ENCODE results near the gene ARHGAP24. TPM values are rescaled to one million over a fixed set of nuclear protein-coding genes. Genes with fewer than 3 reads are reported as not detected.

The ARHGAP24 gene
- total and polyA plus RNA-seq, 10 of the 15 experiments (the other 5 are each of a cell fraction or from before 2014, with no cell fraction given): 0.10 to 4.2 (median 0.52) TPM

DNA sequence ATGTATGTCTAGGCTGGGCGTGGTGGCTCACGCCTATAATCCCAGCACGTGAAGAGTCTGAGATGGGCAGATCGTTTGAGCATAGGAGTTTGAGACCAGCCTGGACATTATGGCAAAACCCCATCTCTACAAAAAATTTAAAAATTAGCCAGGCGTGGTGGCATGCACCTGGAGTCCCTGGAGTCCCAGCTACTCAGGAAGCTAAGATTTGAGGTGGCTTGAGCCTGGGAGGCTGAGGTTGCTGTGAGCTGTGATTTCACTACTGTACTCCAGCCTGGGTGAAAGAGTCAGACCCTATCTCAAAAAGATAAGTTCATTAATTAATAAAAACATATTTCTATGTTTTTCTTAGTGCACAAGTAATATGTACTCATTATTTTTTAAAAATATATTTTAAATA, 238.1 kb downstream of the ARHGAP24 start:
- TF ChIP-seq PKNOX1 (IDR thresholded peaks at IDR 0.05): no peak
- TF ChIP-seq YY1 (IDR thresholded peaks at IDR 0.05; ENCODE audit: low read depth, low read length): no peak
- no peak for TF ChIP-seq GABPA (IDR thresholded peaks at IDR 0.05; ENCODE audit: low read depth)
- TF ChIP-seq SUPT20H (IDR thresholded peaks at IDR 0.05; ENCODE audit: borderline replicate concordance, control insufficient read depth, low read depth, low read length): no peak
- ChIA-PET CTCF (no interaction called here), POLR2A (no interaction called here), SMC1A (ENCODE audit: uncharacterized antibody, unreplicated experiment) (interaction anchor here (2.1 kb wide), 1 partner anchor 34 kb away, joined by 8 read pairs; no protein-coding TSS in a partner anchor), RAD21 (ENCODE audit: unreplicated experiment) (no interaction called here)
- BruUV-seq (replicated peaks): no TSS peak
- intact Hi-C loops (cut with micrococcal nuclease; ENCODE audit: unreplicated experiment): no loop called here
- WGBS (ENCODE audit: insufficient coverage, insufficient replicate concordance, low lambda C conversion rate, missing lambda C conversion rate): 82% methylated on average over 5 of the region's 5 CpGs
- Histone ChIP-seq H2AFZ (ENCODE audit: control insufficient read depth, low read depth, low read length) (no peak overlapping the region), H3K9ac (ENCODE audit: control insufficient read depth, insufficient read depth, low read length) (no peak overlapping the region), H4K20me1 (ENCODE audit: control insufficient read depth, insufficient read depth) (no peaks in the 10 kb centered on the region), H3K9me3 (replicated peaks; ENCODE audit: control insufficient read depth, insufficient read depth, low read length) (no peaks in the 10 kb centered on the region), H3K36me3 (ENCODE audit: control insufficient read depth in 2 of 2, insufficient read depth in 2 of 2, low read length in 1 of 2) (no peaks in the 10 kb centered on the region), H3K4me3 (no peak overlapping the region), H3K27me3 (replicated peaks in 1 of 2; ENCODE audit: control insufficient read depth in 2 of 2, insufficient read depth in 2 of 2, low read length in 1 of 2) (no peaks in the 10 kb centered on the region), H3K4me1 (ENCODE audit: control insufficient read depth, insufficient read depth, low read length) (no peaks in the 10 kb centered on the region), H3K27ac (ENCODE audit: control insufficient read depth, insufficient read depth) (no peak overlapping the region), H3K4me2 (ENCODE audit: control insufficient read depth, insufficient read depth) (no peak overlapping the region), H3K79me2 (ENCODE audit: control insufficient read depth, insufficient read depth, low read length) (no peaks in the 10 kb centered on the region)
- no peak for FAIRE-seq
- no peak for DNase-seq (ENCODE audit: low read depth, low spot score)
- in situ Hi-C loops (cut with MboI): no loop called here
- ATAC-seq: no peak

DNA sequence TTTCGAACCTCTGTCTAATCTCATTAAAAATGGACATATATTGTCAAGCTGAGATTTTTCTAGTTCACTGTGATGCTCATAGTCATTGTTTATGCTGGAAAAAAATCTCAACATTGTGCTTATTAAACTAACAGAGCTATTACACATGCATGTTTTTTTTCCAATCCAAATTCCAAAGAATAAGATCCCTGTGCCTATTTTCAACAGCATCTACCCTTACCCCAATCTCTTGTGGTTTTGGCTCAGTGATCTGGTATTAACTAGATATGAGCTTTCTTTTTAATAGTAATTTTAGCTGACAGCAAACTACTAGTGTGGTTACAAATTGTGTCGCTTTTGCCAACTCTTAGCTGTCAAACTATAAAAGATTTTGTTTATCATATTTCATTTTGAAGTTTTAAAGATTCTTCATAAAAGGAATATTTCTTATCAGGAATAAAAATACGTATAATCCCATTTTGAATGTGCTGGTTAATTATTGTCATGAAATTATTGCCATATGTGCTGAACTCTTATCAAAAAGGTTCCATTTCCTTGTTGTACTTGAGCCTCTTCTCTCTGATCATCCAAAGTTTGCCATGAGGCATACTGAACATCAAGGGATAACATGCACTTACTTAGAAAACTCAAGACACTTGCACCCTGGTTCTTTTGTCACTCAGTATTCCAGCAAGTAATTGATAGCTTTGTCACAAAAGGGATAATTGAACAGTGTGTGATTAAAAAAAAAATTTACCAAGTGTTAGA, 241.2 kb downstream of the ARHGAP24 start:
- no peak overlapping the region for H3K4me2 ChIP-seq (ENCODE audit: control insufficient read depth, insufficient read depth)
- H3K27me3 ChIP-seq (replicated peaks in 1 of 2; ENCODE audit: control insufficient read depth in 2 of 2, insufficient read depth in 2 of 2, low read length in 1 of 2): no peaks in the 10 kb centered on the region
- no TSS peak for BruUV-seq (replicated peaks)
- ChIA-PET POLR2A (no interaction called here), SMC1A (ENCODE audit: uncharacterized antibody, unreplicated experiment) (interaction anchor here (0.9 to 1.0 kb wide), 3 partner anchors 13 to 40 kb away, joined by 3 read pairs; no protein-coding TSS in a partner anchor), CTCF (interaction anchor here (0.7 to 1.8 kb wide), 3 partner anchors 8 to 32 kb away, joined by 3 to 5 read pairs (median 4); no protein-coding TSS in a partner anchor), RAD21 (ENCODE audit: unreplicated experiment) (no interaction called here)
- H3K4me3 ChIP-seq: no peak overlapping the region
- intact Hi-C loops (cut with micrococcal nuclease; ENCODE audit: unreplicated experiment): no loop called here
- 58% methylated on average over 3 of the region's 3 CpGs for WGBS (ENCODE audit: insufficient coverage, insufficient replicate concordance, low lambda C conversion rate, missing lambda C conversion rate)
- FAIRE-seq (no peak), DNase-seq (ENCODE audit: low read depth, low spot score) (no peak), ATAC-seq (no peak)
- H3K27ac ChIP-seq (ENCODE audit: control insufficient read depth, insufficient read depth): no peak overlapping the region
- no peaks in the 10 kb centered on the region for H3K79me2 ChIP-seq (ENCODE audit: control insufficient read depth, insufficient read depth, low read length)
- in situ Hi-C loops (cut with MboI): no loop called here
- no peaks in the 10 kb centered on the region for H3K36me3 ChIP-seq (ENCODE audit: control insufficient read depth in 2 of 2, insufficient read depth in 2 of 2, low read length in 1 of 2)
- no peak overlapping the region for H2AFZ ChIP-seq (ENCODE audit: control insufficient read depth, low read depth, low read length)
- H3K9me3 ChIP-seq (replicated peaks; ENCODE audit: control insufficient read depth, insufficient read depth, low read length): no peaks in the 10 kb centered on the region
- no peak overlapping the region for H3K9ac ChIP-seq (ENCODE audit: control insufficient read depth, insufficient read depth, low read length)
- H3K4me1 ChIP-seq (ENCODE audit: control insufficient read depth, insufficient read depth, low read length): no peaks in the 10 kb centered on the region
- H4K20me1 ChIP-seq (ENCODE audit: control insufficient read depth, insufficient read depth): no peaks in the 10 kb centered on the region
- TF ChIP-seq ZSCAN29 (IDR thresholded peaks at IDR 0.05) (no peak), SUZ12 (IDR thresholded peaks at IDR 0.05; ENCODE audit: unreplicated experiment) (no peak), POLR2AphosphoS2 (IDR thresholded peaks at IDR 0.05; ENCODE audit: low read depth, low read length) (no peak), MTA3 (IDR thresholded peaks at IDR 0.05; ENCODE audit: borderline replicate concordance, low read length) (no peak), BHLHE40 (IDR thresholded peaks at IDR 0.05; ENCODE audit: borderline replicate concordance in 1 of 2, low read depth in 2 of 2, low read length in 1 of 2) (no peak), MEF2A (IDR thresholded peaks at IDR 0.05; ENCODE audit: insufficient read depth, low read depth, low read length) (no peak), NR2C1 (IDR thresholded peaks at IDR 0.05) (no peak), ZNF687 (IDR thresholded peaks at IDR 0.05) (no peak)
